ENCODE measurements around the gene DNAI1.

GRCh38 chr9:34500623-34501267, 42.1 kb downstream of the DNAI1 start:
- peak; percentile 96 for TF ChIP-seq CTCF (IDR thresholded peaks at IDR 0.05; ENCODE audit: insufficient read depth, low read depth, low read length)
- no peak for TF ChIP-seq EZH2 (IDR thresholded peaks at IDR 0.05; ENCODE audit: insufficient read depth, low read length)

All from astrocyte (in vitro differentiated cells and primary cell).